ENCODE results near the gene AKAP1.

Gene AKAP1

GRCh38 chr17:57084802-57085447 lies at the start of gene AKAP1:
AKAP1 (plus strand) TSS chr17:57085246; CDS start chr17:57105465, 20,219 bp downstream.
- in situ Hi-C loops (cut with MboI; ENCODE audit: low sequenced_read_pairs), result no loop called here

DNA sequence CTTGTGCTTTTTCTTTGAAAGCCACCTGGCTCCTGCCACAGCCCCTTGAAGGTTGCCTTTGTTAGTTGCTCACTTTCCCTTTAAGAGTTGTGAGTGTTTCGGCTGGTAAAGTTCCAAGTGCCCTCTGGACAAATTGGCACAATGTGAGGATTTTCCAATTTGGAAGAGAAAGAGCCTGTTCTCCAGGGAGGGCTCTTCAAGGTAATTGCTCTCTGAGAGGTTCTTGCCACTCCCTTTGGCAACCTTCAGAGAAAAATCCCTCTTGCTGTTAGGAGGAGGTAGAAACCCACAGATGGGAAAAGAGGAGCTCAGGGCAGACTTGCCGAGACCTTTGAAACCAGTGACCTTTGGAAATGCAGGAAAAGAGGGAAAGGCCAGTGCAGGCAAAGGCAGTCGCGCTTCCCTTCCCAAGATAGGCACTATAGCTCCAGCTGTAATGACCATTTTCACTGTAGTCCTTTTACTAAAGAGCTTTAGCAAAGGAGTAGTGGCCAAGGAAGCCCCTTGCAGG lies 49.0 kb upstream of the AKAP1 start:
- in situ Hi-C loops (cut with MboI; ENCODE audit: low sequenced_read_pairs), result no loop called here

- in situ Hi-C loops (cut with MboI; ENCODE audit: low sequenced_read_pairs), result no loop called here
Observed at GRCh38 chr17:57037411-57037810, 47.6 kb upstream of the AKAP1 start.

DNA sequence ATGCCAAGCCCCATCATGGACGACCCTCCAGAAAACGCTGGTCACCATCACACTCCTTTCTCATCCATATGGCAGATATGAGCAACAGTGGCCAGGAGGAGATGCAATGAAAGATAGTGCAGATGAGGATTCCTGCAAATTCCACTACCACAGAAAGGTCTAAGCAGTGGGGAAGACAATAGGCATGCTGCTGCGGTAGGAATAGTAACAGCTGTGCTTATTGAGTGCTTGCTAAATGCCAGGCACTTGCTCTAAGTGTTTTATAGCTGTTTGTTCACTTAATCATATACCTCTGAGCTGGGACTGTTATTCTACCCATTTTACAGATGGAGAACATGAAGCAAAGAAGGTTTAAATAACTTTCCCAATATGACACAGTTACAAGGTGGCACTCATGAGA lies 46.6 kb upstream of the AKAP1 start:
- in situ Hi-C loops (cut with MboI; ENCODE audit: low sequenced_read_pairs), result no loop called here

DNA sequence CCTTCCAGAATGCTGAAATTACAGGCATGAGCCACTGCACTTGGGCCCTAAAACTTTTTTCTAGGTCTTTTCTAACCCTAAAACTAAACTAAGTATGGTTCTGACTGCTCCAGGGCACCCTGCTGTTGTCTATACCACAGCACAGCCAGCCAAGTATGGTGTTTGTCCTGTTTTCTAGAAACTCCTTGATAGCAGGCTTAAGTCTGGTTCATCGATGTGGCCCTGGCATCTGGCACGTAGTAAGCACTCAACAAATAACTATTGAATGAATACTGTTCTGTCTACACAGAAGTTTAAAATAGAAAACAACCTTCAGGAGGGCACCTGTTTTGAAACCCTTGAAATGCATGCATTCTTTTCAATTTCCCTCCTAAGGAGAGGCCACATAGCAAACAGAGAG lies 44.5 kb upstream of the AKAP1 start:
- in situ Hi-C loops (cut with MboI; ENCODE audit: low sequenced_read_pairs), result no loop called here

GRCh38 chr17:57043276-57043675 lies 41.8 kb upstream of the AKAP1 start:
- in situ Hi-C loops (cut with MboI; ENCODE audit: low sequenced_read_pairs), result no loop called here

- in situ Hi-C loops (cut with MboI; ENCODE audit: low sequenced_read_pairs), result no loop called here
Observed at GRCh38 chr17:57044976-57045867, 39.8 kb upstream of the AKAP1 start.

DNA sequence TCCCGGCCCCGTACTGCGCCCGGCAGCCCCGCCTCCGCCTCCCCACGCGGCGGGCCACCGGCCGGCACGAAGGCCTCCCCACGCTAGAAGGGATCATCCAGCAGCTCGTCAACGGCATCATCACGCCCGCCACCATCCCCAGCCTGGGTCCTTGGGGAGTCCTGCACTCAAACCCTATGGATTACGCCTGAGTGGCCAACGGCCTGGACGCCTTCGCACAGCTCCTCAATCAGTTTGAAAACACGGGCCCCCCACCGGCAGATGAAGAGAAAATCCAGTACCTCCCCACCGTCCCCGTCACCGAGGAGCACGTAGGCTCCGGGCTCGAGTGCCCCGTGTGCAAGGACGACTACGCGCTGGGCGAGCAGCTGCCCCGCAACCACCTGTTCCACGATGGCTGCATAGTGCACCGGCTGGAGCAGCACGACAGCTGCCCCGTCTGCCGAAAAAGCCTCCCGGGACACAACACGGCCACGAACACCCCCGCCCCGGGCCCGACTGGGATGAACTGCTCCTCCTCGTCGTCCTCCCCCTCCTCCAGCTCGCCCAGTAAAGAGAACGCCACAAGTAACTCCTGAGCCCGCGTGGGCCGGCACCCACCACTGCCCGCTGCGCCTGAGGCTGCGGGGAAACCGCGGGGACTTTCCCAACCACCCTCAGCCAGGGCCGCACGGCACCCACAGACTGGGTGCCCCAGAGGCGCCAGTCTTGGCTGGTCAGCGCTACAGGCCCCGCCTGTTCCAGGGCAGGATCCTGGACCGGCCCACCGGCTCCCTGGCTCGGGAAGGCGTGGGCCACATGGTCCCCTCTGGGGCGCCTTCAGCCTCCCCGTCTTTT lies 39.0 kb upstream of the AKAP1 start:
- in situ Hi-C loops (cut with MboI; ENCODE audit: low sequenced_read_pairs), result no loop called here

- in situ Hi-C loops (cut with MboI; ENCODE audit: low sequenced_read_pairs), result no loop called here
Observed at GRCh38 chr17:57046749-57047148, 38.3 kb upstream of the AKAP1 start.

- in situ Hi-C loops (cut with MboI; ENCODE audit: low sequenced_read_pairs), result no loop called here
Observed at GRCh38 chr17:57048096-57048495, 37.0 kb upstream of the AKAP1 start.

GRCh38 chr17:57050306-57050705 lies 34.7 kb upstream of the AKAP1 start:
- in situ Hi-C loops (cut with MboI; ENCODE audit: low sequenced_read_pairs), result no loop called here

DNA sequence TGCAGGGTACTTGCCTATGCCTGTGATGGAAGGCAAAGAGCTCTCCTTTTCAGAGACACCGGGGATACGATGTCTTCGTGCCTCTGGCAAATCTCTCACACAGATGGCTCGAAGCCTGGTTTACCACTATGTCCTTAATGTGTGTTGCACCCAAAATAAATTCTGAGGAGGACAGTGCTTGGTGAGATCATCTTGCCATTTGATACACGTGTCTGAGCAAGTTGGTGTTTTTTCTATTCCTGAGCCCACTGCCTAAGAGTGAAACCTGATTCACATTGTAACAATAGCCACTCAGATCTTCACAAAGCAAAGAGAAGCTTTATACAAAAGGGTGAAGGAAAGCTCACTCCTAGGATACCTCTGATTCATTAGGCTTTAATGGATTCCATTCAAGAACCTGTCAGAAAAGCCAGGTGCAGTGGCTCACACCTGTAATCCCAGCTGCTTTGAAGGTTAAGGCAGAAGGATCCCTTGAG lies 33.1 kb upstream of the AKAP1 start:
- in situ Hi-C loops (cut with MboI; ENCODE audit: low sequenced_read_pairs), result no loop called here

DNA sequence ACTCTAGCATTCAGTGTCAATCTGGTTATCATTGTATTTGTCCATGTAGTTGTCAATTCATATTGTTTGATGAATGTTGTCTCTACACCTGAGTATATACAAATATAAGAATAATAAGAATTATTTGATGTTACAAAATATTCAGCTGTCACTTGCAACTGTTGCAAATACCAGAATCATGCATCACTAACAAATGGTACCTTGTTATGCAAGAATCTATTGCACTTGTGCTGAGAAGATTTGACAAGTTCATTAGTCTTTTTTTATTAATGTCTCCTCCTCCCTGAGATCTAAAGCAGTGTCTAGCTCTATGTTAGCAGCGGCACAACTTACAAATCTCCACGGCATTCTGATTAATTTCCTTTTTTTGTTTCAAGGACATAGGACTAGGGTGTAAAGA lies 22.2 kb upstream of the AKAP1 start:
- in situ Hi-C loops (cut with MboI; ENCODE audit: low sequenced_read_pairs), result no loop called here

DNA sequence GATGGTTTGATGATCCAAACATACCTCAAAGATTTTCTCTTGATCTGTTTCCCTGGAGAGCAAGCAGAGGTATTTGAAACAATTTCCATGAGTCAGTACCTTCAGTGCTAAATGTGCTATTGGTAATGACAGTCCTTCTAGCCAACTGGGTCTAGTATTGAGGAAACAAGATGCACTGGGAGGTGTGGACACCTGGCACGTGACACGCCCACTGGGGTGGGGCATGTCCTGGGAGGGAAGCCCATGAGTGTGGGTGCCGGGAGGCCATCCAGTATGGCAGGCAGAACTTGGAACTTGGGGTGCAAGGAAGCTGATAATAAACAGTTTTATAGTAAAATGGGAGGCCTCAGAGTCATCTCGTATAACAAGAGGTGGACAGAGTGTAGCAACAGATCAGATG lies 17.9 kb upstream of the AKAP1 start:
- in situ Hi-C loops (cut with MboI; ENCODE audit: low sequenced_read_pairs), result no loop called here

DNA sequence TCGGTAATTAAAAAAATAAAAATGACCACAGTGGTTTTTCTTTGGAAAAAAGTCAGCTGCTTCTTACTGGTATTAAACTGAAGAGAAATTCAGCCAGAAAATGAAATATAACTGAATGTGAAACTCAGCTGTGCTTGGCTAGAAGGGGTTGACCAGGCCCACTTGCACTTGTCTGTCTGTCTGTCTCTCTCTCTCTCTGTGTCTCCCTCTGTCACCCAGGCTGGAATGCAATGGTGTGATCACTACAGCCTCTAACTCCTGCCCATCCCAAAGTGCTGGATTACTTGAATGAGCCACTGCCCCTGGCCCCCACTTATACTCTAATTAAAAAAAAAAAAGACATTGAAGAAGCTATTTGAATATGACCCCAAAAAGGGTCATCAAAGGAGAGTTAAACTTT lies 17.3 kb upstream of the AKAP1 start:
- in situ Hi-C loops (cut with MboI; ENCODE audit: low sequenced_read_pairs), result no loop called here

- in situ Hi-C loops (cut with MboI; ENCODE audit: low sequenced_read_pairs), result no loop called here
Observed at GRCh38 chr17:57068222-57068658, 16.8 kb upstream of the AKAP1 start.

DNA sequence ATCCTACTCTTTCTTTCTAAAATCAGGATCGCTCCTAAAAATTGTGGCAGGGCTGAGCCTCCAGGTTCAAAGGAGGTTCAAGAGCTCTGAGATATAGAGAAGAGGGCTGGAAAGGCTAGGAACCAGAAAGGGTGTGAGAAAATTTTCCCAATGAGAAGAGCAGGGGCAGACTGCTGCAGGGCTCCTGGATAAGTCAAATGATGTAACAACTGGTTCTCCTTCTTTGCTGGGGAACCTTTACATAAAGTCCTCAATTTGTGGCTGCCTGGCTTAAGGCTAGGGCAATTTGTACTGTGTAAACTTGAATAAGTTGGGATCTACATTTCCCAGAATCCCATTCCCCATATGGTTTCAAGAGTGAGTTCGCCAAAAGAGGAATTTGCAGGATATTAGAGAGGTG lies 16.3 kb upstream of the AKAP1 start:
- in situ Hi-C loops (cut with MboI; ENCODE audit: low sequenced_read_pairs), result no loop called here

DNA sequence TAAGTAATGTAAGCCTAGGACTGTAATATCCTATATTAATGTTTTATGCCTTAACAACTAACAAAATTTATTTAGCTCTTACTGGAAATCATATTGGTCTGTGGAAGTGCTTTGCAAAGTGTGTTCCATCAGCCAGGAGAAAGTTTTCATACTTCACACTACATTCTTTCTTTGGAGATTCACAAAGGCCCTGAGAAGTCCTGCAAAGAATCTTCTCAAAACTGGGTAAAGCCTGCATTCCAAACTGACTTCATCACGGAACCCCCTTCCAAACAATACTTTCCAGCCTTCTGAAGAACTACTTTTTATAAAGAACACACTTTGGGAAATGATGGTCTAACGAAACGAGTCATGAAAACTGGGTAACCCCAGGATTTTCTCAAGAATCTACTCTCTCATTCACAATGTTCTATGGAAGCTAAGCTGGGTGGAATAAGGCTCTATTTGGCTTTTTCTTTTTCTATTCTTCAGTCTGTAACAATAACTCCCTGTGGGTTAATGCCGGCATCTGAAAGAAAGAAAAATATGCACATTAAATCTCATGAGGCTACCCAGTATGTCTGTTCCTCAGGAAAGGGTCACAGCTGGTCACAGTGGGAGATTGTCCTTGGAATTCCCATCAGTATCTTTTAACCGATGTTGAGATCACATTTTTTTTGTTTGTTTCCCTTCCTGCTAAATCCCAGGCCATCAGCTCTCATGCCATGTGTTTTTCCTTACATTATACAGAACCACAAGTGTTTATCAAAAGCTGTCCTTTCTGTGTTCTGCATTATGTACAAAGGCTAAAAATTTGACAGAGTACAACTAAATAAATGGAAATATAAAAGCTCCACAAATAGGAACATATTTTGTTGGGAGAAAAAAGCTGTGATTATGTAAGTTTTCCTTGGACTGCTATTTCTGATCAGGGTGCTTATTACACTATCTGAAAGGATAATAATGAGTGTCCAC lies 12.8 kb upstream of the AKAP1 start:
- in situ Hi-C loops (cut with MboI; ENCODE audit: low sequenced_read_pairs), result no loop called here

DNA sequence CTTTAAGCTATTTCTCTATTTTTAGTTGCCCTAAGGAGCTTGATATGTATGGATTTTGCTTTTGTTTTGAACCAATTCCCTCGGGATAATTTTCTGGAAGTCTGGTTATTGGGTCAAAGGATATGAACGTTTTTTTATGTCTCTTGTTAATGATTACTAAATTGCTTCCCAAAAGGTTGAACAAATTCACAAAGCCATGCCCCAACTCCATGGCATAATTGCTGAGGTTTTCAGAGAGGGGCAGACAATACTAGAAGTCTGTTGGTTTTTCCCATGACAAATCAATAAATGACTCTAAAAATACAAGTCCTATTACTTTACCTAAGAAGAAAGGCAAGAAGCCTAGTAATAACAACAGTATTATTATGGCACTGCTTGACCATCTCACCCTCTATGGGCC lies 11.4 kb upstream of the AKAP1 start:
- in situ Hi-C loops (cut with MboI; ENCODE audit: low sequenced_read_pairs), result no loop called here

DNA sequence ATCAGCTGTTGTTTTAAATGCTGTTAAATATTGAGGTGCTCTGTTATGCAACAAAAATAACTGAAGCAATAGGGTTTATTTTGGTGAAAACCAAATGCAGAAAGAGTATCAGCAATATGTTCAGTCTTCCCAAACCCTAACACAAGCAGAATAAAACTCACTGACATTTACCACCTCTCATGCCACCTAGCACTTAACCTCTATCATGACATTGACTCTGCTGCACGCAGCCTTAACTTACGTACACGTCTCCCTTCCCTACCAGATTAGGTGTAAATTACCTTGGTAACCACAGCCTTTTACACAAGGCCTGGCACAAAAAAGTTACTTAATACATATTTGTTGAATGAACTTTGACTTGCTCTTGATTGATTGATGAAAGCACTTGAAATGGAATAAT lies 9.9 kb upstream of the AKAP1 start:
- in situ Hi-C loops (cut with MboI; ENCODE audit: low sequenced_read_pairs), result no loop called here

All from HL-60/S4 (cell line).